Measurements from ENCODE around the gene QSOX2. TPM values are rescaled to one million over a fixed set of nuclear protein-coding genes. Genes with fewer than 3 reads are reported as not detected.

Gene QSOX2
- polyA plus RNA-seq, 1 experiment = 14.7 TPM

- CTCF ChIA-PET = no interaction called here
- Histone ChIP-seq H3K9me3 (ENCODE audit: control insufficient read depth, insufficient read depth, low read length) (no peaks in the 10 kb centered on the region; the same call in 1 of the 2 replicates), H3K4me3 (ENCODE audit: low read depth, low read length) (no peak overlapping the region), H3K27ac (ENCODE audit: low read depth, low read length) (no peak overlapping the region), H3K27me3 (ENCODE audit: control insufficient read depth, insufficient read depth, low read length) (no peaks in the 10 kb centered on the region)
- POLR2A ChIA-PET = no interaction called here
- TF ChIP-seq CTCF (IDR thresholded peaks at IDR 0.05; ENCODE audit: low read depth, low read length) = no peak
- DNase-seq (ENCODE audit: low read depth, low spot score) = no peak
These were observed 4.7 kb downstream of the QSOX2 start for GRCh38 chr9:136240941-136241340.

GRCh38 chr9:136239983-136240330 is 5.7 kb downstream of the QSOX2 start:
- no peak for DNase-seq (ENCODE audit: low read depth, low spot score)

GRCh38 chr9:136239135-136239982 is 6.3 kb downstream of the QSOX2 start:
- Histone ChIP-seq H3K27ac (ENCODE audit: low read depth, low read length) (no peak overlapping the region), H3K4me3 (ENCODE audit: low read depth, low read length) (no peak overlapping the region), H3K27me3 (ENCODE audit: control insufficient read depth, insufficient read depth, low read length) (no peaks in the 10 kb centered on the region), H3K9me3 (ENCODE audit: control insufficient read depth, insufficient read depth, low read length) (no peaks in the 10 kb centered on the region; the same call in 1 of the 2 replicates)
- TF ChIP-seq CTCF (IDR thresholded peaks at IDR 0.05; ENCODE audit: low read depth, low read length) = no peak
- ChIA-PET CTCF (no interaction called here), POLR2A (no interaction called here)
- no peak for DNase-seq (ENCODE audit: low read depth, low spot score)

More at GRCh38 chr9:136239983-136240330, 5.7 kb downstream of the QSOX2 start:
- Histone ChIP-seq H3K9me3 (ENCODE audit: control insufficient read depth, insufficient read depth, low read length) (no peaks in the 10 kb centered on the region; the same call in 1 of the 2 replicates), H3K4me3 (ENCODE audit: low read depth, low read length) (no peak overlapping the region), H3K27me3 (ENCODE audit: control insufficient read depth, insufficient read depth, low read length) (no peaks in the 10 kb centered on the region), H3K27ac (ENCODE audit: low read depth, low read length) (no peak overlapping the region)
- POLR2A ChIA-PET = no interaction called here
- CTCF ChIA-PET = no interaction called here
- no peak for TF ChIP-seq CTCF (IDR thresholded peaks at IDR 0.05; ENCODE audit: low read depth, low read length)

- Histone ChIP-seq H3K27ac (ENCODE audit: low read depth, low read length) (no peak overlapping the region), H3K9me3 (ENCODE audit: control insufficient read depth, insufficient read depth, low read length) (no peaks in the 10 kb centered on the region; the same call in 1 of the 2 replicates), H3K4me3 (ENCODE audit: low read depth, low read length) (no peak overlapping the region), H3K27me3 (ENCODE audit: control insufficient read depth, insufficient read depth, low read length) (no peaks in the 10 kb centered on the region)
- POLR2A ChIA-PET = no interaction called here
- CTCF ChIA-PET = no interaction called here
- TF ChIP-seq CTCF (IDR thresholded peaks at IDR 0.05; ENCODE audit: low read depth, low read length) = no peak
- DNase-seq (ENCODE audit: low read depth, low spot score) = no peak
These were observed 7.3 kb downstream of the QSOX2 start for GRCh38 chr9:136238342-136238732.

GRCh38 chr9:136237486-136238341 is 7.9 kb downstream of the QSOX2 start:
- POLR2A ChIA-PET = no interaction called here

More at GRCh38 chr9:136237486-136238341, 7.9 kb downstream of the QSOX2 start:
- no peak for DNase-seq (ENCODE audit: low read depth, low spot score)
- no peaks in the 10 kb centered on the region; the same call in 1 of the 2 replicates for H3K9me3 ChIP-seq (ENCODE audit: control insufficient read depth, insufficient read depth, low read length)
- H3K4me3 ChIP-seq (ENCODE audit: low read depth, low read length) = no peak overlapping the region
- H3K27me3 ChIP-seq (ENCODE audit: control insufficient read depth, insufficient read depth, low read length) = no peaks in the 10 kb centered on the region
- CTCF ChIA-PET = no interaction called here
- H3K27ac ChIP-seq (ENCODE audit: low read depth, low read length) = no peak overlapping the region
- no peak for TF ChIP-seq CTCF (IDR thresholded peaks at IDR 0.05; ENCODE audit: low read depth, low read length)

Measured in AG04450 (cell line).